PC-9 (cell line): ENCODE measurements around the gene CTSF.

Source experiments
- CTCF ChIP-seq: fragments of 200-600 bp; sonication (generic); conservative IDR thresholded peaks from 2 replicates; pipeline ENCODE4 v1.6.1; 2017; ENCODE audit warnings: mixed run types, antibody characterized with exemption, mild to moderate bottlenecking, moderate library complexity
- EZH2 ChIP-seq: fragments of 200-600 bp; sonication (generic); IDR thresholded peaks from 2 replicates; pipeline ENCODE4 v1.8.0; 2017; ENCODE audit warnings: antibody characterized with exemption, low read depth

GRCh38 chr11:66600631-66601233, 32.3 kb upstream of the CTSF start:
- TF ChIP-seq CTCF: no peak
- TF ChIP-seq EZH2: no peak
